Measurements from ENCODE around the gene PRKCH. TPM values are rescaled to one million over a fixed set of nuclear protein-coding genes. Genes with fewer than 3 reads are reported as not detected.

The PRKCH gene
- total and polyA plus RNA-seq, 3 donors from 2014 or later = 15.0 to 26.8 (median 25.4) TPM

GRCh38 chr14:61553730-61554641, 232.6 kb downstream of the PRKCH start:
- H3K27ac ChIP-seq = peak overlapping the region in 1 of 2 donors; percentile 71
- no peaks in the 10 kb centered on the region for H3K9me3 ChIP-seq
- intact Hi-C loops (cut with DNase I; ENCODE audit: low total_unique reads) = no loop called here
- H3K36me3 ChIP-seq (ENCODE audit: low read depth, missing control alignments) = no peaks in the 10 kb centered on the region
- H3K4me3 ChIP-seq = no peak overlapping the region
- H3K4me1 ChIP-seq = peaks cover 25% of the 10 kb centered on the region
- H3K27me3 ChIP-seq = no peaks in the 10 kb centered on the region
- WGBS, 2 donors = 63 to 77% methylated on average over 11 of the region's 11 CpGs
- TF ChIP-seq POLR2A (IDR thresholded peaks at IDR 0.05) = no peak
- TF ChIP-seq CTCF (IDR thresholded peaks at IDR 0.05) = no peak
- DNase-seq = no peak

GRCh38 chr14:61555056-61555838, 233.9 kb downstream of the PRKCH start:
- intact Hi-C loops (cut with DNase I; ENCODE audit: low total_unique reads) = no loop called here
- peak overlapping the region in 1 of 2 donors; percentile 58 for H3K27ac ChIP-seq
- 73 to 76% methylated on average over 6 of the region's 6 CpGs for WGBS, 2 donors
- DNase-seq = no peak
- H3K36me3 ChIP-seq (ENCODE audit: low read depth, missing control alignments) = no peaks in the 10 kb centered on the region
- H3K4me1 ChIP-seq = peaks cover 28% of the 10 kb centered on the region
- H3K4me3 ChIP-seq = no peak overlapping the region
- H3K27me3 ChIP-seq = no peaks in the 10 kb centered on the region
- H3K9me3 ChIP-seq = no peaks in the 10 kb centered on the region
- no peak for TF ChIP-seq CTCF (IDR thresholded peaks at IDR 0.05)
- TF ChIP-seq POLR2A (IDR thresholded peaks at IDR 0.05) = no peak

GRCh38 chr14:61556455-61556854, 235.1 kb downstream of the PRKCH start:
- H3K36me3 ChIP-seq (ENCODE audit: low read depth, missing control alignments) = no peaks in the 10 kb centered on the region
- peaks cover 38% of the 10 kb centered on the region for H3K4me1 ChIP-seq
- 90 to 91% methylated on average over 4 of the region's 4 CpGs for WGBS, 2 donors
- no peak overlapping the region for H3K4me3 ChIP-seq
- TF ChIP-seq CTCF (IDR thresholded peaks at IDR 0.05) = no peak
- TF ChIP-seq POLR2A (IDR thresholded peaks at IDR 0.05) = no peak
- no peaks in the 10 kb centered on the region for H3K9me3 ChIP-seq
- DNase-seq = no peak
- H3K27me3 ChIP-seq = no peaks in the 10 kb centered on the region
- no peak overlapping the region for H3K27ac ChIP-seq
- intact Hi-C loops (cut with DNase I; ENCODE audit: low total_unique reads) = no loop called here

GRCh38 chr14:61557262-61557661, 235.9 kb downstream of the PRKCH start:
- no peaks in the 10 kb centered on the region for H3K9me3 ChIP-seq
- intact Hi-C loops (cut with DNase I; ENCODE audit: low total_unique reads) = no loop called here
- 84 to 91% methylated on average over 2 of the region's 2 CpGs for WGBS, 2 donors
- TF ChIP-seq POLR2A (IDR thresholded peaks at IDR 0.05) = no peak
- no peak for TF ChIP-seq CTCF (IDR thresholded peaks at IDR 0.05)
- H3K27ac ChIP-seq = no peak overlapping the region
- H3K4me3 ChIP-seq = no peak overlapping the region
- no peaks in the 10 kb centered on the region for H3K36me3 ChIP-seq (ENCODE audit: low read depth, missing control alignments)
- peaks cover 44% of the 10 kb centered on the region for H3K4me1 ChIP-seq
- no peak for DNase-seq
- no peaks in the 10 kb centered on the region for H3K27me3 ChIP-seq
